ENCODE results near the gene P2RY6. TPM values are rescaled to one million over a fixed set of nuclear protein-coding genes. Genes with fewer than 3 reads are reported as not detected.
A peak's percentile ranks its signal among the peaks of the same experiment; 100 is the strongest.

Gene P2RY6
- total and polyA plus RNA-seq, 10 of the 15 experiments (the other 5 are each of a cell fraction or from before 2014, with no cell fraction given), result 0.05 to 0.90 (median 0.22) TPM; not detected in 4

DNA sequence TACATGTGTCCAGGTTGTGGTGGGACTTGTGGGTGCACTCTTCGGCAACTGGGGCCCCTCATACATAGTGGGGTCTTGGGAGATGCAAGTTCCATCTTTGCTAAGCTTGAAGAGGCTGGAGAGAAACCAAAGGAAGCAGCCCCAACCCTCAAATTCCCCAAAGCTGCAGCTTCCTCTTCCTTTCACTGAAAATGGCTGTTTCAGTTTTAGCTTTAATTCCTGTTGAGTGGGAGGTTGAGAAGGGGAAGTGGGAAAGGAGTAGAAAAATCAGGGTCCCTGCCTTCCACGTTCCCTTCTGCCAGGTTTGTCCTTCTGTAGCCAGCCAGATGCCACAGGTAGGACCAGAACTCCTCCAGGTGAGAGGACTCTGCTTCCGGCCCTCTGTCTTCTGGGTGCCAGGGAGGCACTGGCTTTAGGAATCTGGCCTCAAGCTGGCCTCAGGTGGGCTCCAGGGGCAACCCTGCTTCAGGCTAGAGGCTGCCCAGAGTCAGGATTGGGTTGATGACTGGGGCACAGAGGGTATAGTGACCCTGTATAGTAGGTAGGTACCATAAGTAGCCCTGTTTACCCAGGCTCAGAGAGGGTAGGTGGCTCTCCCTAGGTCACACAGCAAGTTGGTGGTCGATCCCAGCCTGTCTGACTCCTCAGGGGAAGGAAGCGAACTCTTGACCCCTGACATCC lies 16.2 kb downstream of the P2RY6 start (continued):
- TF ChIP-seq, protein P1, sequence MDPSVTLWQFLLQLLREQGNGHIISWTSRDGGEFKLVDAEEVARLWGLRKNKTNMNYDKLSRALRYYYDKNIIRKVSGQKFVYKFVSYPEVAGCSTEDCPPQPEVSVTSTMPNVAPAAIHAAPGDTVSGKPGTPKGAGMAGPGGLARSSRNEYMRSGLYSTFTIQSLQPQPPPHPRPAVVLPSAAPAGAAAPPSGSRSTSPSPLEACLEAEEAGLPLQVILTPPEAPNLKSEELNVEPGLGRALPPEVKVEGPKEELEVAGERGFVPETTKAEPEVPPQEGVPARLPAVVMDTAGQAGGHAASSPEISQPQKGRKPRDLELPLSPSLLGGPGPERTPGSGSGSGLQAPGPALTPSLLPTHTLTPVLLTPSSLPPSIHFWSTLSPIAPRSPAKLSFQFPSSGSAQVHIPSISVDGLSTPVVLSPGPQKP (IDR thresholded peaks at IDR 0.05; ENCODE audit: low read depth, low read length), result no peak
- TF ChIP-seq, protein P2, sequence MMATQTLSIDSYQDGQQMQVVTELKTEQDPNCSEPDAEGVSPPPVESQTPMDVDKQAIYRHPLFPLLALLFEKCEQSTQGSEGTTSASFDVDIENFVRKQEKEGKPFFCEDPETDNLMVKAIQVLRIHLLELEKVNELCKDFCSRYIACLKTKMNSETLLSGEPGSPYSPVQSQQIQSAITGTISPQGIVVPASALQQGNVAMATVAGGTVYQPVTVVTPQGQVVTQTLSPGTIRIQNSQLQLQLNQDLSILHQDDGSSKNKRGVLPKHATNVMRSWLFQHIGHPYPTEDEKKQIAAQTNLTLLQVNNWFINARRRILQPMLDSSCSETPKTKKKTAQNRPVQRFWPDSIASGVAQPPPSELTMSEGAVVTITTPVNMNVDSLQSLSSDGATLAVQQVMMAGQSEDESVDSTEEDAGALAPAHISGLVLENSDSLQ (IDR thresholded peaks at IDR 0.05), result no peak
- TF ChIP-seq CEBPB (IDR thresholded peaks at IDR 0.05; ENCODE audit: borderline replicate concordance in 1 of 2, low read depth in 2 of 2, low read length in 2 of 2), result no peak
- TF ChIP-seq JUND (IDR thresholded peaks at IDR 0.05; ENCODE audit: low read depth, low read length), result no peak
- TF ChIP-seq ZNF217 (IDR thresholded peaks at IDR 0.05), result peak; percentile 61; the same call in 1 of the 2 replicates
- TF ChIP-seq RAD21 (IDR thresholded peaks at IDR 0.05; ENCODE audit: insufficient read depth, low read depth, low read length), result no peak
- no peak for TF ChIP-seq HCFC1 (IDR thresholded peaks at IDR 0.05; ENCODE audit: low read length)
- no peak for TF ChIP-seq SREBF1 (IDR thresholded peaks at IDR 0.05; ENCODE audit: low read length)
- no peak for TF ChIP-seq SRF (IDR thresholded peaks at IDR 0.05; ENCODE audit: low read depth in 2 of 2, low read length in 2 of 2)
- no peak for TF ChIP-seq IRF4 (IDR thresholded peaks at IDR 0.05; ENCODE audit: low read depth, low read length)
- no peak for TF ChIP-seq ZSCAN29 (IDR thresholded peaks at IDR 0.05)
- peak; percentile 87 for TF ChIP-seq SPI1 (IDR thresholded peaks at IDR 0.05; ENCODE audit: borderline replicate concordance, insufficient read depth, low read depth, low read length)
- TF ChIP-seq NFYA (IDR thresholded peaks at IDR 0.05; ENCODE audit: borderline replicate concordance, low read depth, low read length), result no peak
- TF ChIP-seq NFXL1 (IDR thresholded peaks at IDR 0.05; ENCODE audit: borderline replicate concordance), result peak; percentile 93
- TF ChIP-seq, protein P3, sequence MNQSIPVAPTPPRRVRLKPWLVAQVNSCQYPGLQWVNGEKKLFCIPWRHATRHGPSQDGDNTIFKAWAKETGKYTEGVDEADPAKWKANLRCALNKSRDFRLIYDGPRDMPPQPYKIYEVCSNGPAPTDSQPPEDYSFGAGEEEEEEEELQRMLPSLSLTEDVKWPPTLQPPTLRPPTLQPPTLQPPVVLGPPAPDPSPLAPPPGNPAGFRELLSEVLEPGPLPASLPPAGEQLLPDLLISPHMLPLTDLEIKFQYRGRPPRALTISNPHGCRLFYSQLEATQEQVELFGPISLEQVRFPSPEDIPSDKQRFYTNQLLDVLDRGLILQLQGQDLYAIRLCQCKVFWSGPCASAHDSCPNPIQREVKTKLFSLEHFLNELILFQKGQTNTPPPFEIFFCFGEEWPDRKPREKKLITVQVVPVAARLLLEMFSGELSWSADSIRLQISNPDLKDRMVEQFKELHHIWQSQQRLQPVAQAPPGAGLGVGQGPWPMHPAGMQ (IDR thresholded peaks at IDR 0.05; ENCODE audit: borderline replicate concordance), result no peak
- no peak for TF ChIP-seq ZNF24 (IDR thresholded peaks at IDR 0.05)
- TF ChIP-seq CHD2 (IDR thresholded peaks at IDR 0.05; ENCODE audit: borderline replicate concordance, low read depth, low read length), result no peak
- TF ChIP-seq FOXM1 (IDR thresholded peaks at IDR 0.05; ENCODE audit: low read depth, low read length), result no peak
- no peak for TF ChIP-seq TARDBP (IDR thresholded peaks at IDR 0.05; ENCODE audit: borderline replicate concordance)
- no peak for TF ChIP-seq ZNF274 (IDR thresholded peaks at IDR 0.05; ENCODE audit: insufficient read depth, insufficient read length)
- TF ChIP-seq CBX3 (IDR thresholded peaks at IDR 0.05; ENCODE audit: borderline replicate concordance, low read depth), result no peak
- TF ChIP-seq ETV6 (conservative IDR thresholded peaks at IDR 0.05 in 1 of 2, IDR thresholded peaks at IDR 0.05 in 1 of 2; ENCODE audit: borderline replicate concordance in 1 of 2, low read depth in 1 of 2), result peak in 1 of 2 experiments; percentile 82; a peak in 2 of 4 replicates
- peak; percentile 76 for TF ChIP-seq IKZF1 (conservative IDR thresholded peaks at IDR 0.05)
- TF ChIP-seq, protein P4, sequence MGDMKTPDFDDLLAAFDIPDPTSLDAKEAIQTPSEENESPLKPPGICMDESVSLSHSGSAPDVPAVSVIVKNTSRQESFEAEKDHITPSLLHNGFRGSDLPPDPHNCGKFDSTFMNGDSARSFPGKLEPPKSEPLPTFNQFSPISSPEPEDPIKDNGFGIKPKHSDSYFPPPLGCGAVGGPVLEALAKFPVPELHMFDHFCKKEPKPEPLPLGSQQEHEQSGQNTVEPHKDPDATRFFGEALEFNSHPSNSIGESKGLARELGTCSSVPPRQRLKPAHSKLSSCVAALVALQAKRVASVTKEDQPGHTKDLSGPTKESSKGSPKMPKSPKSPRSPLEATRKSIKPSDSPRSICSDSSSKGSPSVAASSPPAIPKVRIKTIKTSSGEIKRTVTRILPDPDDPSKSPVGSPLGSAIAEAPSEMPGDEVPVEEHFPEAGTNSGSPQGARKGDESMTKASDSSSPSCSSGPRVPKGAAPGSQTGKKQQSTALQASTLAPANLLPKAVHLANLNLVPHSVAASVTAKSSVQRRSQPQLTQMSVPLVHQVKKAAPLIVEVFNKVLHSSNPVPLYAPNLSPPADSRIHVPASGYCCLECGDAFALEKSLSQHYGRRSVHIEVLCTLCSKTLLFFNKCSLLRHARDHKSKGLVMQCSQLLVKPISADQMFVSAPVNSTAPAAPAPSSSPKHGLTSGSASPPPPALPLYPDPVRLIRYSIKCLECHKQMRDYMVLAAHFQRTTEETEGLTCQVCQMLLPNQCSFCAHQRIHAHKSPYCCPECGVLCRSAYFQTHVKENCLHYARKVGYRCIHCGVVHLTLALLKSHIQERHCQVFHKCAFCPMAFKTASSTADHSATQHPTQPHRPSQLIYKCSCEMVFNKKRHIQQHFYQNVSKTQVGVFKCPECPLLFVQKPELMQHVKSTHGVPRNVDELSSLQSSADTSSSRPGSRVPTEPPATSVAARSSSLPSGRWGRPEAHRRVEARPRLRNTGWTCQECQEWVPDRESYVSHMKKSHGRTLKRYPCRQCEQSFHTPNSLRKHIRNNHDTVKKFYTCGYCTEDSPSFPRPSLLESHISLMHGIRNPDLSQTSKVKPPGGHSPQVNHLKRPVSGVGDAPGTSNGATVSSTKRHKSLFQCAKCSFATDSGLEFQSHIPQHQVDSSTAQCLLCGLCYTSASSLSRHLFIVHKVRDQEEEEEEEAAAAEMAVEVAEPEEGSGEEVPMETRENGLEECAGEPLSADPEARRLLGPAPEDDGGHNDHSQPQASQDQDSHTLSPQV (IDR thresholded peaks at IDR 0.05), result no peak
